ENCODE measurements around the gene FBXL19.
"Not testable (repeated sequence)": the region's sequence is repeated elsewhere in the genome, so short reads cannot be mapped to it uniquely, and the experiment has no call there.

FBXL19 gene, protein sequence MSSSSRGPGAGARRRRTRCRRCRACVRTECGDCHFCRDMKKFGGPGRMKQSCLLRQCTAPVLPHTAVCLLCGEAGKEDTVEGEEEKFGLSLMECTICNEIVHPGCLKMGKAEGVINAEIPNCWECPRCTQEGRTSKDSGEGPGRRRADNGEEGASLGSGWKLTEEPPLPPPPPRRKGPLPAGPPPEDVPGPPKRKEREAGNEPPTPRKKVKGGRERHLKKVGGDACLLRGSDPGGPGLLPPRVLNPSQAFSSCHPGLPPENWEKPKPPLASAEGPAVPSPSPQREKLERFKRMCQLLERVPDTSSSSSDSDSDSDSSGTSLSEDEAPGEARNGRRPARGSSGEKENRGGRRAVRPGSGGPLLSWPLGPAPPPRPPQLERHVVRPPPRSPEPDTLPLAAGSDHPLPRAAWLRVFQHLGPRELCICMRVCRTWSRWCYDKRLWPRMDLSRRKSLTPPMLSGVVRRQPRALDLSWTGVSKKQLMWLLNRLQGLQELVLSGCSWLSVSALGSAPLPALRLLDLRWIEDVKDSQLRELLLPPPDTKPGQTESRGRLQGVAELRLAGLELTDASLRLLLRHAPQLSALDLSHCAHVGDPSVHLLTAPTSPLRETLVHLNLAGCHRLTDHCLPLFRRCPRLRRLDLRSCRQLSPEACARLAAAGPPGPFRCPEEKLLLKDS

DNA sequence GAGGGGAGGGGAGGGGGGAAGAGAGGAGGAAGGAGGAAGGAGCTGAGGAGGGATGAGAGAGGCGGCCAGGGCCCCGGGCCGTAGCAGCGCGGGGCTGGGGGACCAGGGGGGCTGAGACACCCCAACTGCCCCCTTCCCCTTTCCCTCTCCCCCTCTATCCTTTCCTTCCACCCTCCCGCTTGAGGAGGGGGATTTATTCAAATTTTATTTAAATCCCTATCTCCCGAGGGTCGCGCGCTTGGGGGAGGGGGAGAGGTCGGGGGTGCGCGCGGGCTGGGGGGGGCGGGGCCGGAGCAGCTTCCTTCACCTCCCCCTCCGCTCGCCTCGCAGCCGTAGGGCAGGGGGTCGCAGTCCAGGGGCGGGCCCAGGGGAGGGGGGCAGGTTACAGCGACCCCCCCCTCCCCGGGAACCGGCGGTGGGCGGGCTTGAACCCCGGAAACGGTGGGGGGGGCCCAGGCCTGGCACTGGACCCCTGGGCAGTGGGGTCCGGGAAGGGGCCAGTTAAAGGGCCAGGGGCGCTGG is at the start of gene FBXL19:
FBXL19 (plus strand) TSS at position 19 of the 522 bp plus-strand sequence. CDS start 2,183 bp downstream, outside the sequence.
- DNase-seq (ENCODE audit: low read depth), result no peak

DNA sequence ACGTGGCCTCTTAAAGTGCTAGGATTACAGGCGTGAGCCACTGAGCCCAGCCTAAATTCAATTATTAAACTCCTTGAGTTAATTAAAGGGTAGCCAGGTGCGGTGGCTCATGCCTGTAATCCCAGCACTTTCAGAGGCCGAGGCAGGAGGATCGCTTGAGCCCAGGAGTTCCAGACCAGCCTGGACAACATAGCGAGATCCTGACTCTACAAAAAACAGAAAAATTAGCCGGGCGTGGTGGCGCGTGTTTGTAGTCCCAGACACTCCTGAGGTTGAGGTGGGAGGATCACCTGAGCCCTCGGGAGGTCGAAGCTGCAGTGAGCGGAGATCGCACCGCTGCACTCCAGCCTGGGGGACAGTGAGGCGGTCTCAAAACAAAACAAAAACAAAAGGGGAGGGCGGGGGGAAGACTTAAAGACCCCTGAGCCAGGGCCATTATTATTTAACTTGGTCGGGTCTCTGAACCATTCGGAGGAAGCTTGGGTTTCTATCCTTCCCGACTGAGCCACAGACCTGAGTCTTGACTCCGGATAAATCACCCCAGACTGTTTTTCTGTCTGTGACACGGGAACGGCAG is 49.0 kb upstream of the FBXL19 start:
- DNase-seq (ENCODE audit: low read depth), result no peak

DNA sequence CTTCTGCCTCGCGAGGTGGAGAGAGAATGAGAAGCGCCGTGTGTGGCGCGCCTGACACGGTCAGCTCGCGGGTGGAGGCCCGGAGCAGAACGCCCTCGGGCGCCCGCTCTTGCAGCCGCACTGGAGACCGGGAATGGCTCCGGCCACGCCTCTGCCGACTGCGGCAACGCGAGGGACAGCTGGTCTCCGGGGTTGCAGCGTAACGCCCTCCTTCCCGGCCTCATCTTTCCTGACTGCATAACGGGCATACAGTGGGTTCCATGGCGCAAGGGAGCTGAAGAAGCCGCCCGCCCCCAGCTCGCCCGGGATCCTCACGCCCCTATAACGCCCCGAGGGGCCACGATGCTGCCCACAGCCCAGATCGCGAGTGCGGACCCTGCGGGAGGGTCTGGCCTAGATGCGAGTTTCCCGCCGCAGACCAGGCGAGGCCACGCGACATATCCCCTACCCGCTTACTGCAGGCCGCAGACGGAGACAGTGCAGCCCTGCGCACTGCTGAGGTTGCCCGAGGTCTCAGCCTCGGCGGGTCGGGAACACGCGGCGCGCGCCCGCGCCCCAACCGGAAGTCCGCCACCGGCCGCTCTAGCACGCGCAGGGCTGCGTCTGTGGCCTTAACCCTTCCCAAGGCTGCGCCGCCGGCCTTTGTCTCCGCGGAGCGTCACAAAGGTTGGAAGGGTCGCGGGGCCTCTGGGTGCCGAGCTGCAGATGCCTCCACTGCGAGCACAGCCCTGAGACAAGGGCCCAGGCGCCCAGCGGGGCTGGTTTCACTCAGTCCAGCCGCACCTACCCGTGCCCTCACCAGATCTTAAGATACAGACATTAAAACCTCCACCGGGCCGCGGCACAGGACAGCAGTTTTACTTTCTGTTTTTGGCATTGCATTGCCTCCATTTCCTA is 48.3 kb upstream of the FBXL19 start:
- DNase-seq (ENCODE audit: low read depth), result peak; percentile 69

DNA sequence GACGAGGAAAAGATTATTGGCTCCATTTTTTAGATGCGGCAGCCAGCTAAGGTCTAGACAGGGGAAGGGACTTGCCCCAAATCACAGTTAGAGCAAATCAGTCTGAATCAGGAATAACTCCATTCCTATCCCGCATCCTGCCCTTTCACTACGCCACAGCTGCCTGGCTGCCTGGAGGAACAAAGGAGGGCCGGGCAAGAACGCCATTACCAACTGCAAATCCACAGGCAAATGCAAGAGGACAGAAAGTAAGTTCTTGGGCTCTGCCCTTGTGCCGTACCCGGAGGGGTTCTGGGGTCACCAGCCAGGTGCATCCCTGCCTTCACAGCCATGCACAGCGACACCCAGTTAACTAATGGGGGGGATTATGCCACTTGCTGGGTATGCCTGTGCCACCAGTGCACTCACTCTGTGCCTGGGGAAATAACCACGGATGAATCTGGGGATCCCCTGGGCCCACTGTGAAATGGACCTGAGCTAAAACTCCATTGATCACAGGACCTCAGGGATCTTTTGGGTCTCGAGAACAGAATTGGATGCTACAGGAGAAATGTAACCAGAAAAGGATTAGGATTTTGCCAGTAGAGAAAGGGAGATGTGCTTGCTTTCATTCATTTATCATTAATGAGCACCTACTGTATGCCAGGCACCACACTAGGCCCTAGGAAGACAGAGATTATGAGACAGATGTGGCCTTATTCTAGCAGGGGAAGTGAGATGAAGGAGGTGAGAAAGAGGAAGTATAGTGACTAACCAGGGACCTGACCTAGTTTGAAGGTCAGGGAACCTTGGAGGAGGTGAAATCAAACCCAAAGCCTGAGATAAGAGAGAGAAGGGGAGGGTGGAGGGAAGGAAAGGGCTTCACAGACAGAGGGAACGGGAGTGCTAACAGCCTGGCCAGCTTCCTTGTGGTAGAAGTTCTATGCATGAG is 47.2 kb upstream of the FBXL19 start:
- DNase-seq (ENCODE audit: low read depth), result no peak

DNA sequence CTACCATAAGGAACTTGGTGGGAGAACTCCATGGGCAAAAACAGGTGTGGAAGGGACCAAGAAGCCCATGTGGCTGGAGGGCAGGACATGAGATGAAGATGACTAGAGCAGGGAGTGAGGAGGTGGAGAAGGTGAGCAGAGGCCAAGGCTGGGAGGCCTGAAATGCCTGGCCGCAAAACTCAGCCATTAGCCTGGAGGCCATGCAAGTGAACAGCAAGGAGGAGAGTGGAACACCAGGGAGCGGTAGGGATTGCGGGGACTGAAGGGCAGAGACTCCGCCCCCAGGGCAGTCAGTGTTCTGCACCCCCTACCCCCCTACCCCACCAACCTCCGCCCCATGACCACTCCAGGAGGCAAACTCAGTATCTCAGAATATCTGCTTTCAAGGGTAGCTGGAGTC is 46.5 kb upstream of the FBXL19 start:
- no peak for DNase-seq (ENCODE audit: low read depth)

DNA sequence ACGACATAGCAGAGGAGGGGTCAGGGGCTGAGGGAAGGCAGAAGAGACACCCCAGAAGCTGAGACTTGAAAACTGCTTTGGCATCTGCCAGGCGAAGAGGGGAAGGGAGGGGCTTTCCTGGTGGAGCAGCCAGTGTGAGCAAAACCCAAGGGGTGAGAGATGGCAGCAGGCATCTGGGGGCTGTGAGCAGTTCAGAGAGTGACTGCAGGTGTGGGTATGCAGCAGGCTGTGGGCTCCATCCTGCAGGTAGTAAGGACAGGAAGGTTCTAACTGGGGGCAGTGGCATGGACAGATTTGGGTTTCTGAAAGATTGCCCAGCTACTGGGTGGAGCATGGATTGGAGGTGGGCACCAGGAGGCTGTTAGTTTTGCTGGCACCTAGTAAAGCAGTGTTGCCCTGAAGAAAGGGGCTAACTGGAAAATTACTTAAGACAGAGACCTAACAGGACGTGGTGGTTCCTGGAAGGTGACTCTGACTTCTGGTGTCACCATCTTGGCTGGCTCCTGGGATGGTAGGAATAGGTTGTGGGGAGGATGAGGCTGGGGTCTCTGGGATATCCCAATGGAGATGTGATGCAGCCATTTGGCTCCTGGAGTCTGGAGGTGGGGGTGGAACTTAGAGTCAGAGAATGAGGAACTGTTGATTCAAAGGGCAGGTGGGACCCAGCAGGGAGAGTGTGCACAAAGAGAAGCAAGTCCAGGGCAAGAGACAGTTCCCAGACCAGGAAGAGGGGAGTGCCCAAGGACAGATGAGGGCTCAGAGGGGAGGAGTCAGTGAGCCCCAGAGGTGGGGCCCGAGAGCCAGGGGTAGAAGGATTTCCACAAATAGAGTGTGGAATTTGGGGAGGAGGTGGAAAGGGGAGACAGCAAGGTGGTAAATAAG is 40.7 kb upstream of the FBXL19 start:
- no peak for DNase-seq (ENCODE audit: low read depth)

DNA sequence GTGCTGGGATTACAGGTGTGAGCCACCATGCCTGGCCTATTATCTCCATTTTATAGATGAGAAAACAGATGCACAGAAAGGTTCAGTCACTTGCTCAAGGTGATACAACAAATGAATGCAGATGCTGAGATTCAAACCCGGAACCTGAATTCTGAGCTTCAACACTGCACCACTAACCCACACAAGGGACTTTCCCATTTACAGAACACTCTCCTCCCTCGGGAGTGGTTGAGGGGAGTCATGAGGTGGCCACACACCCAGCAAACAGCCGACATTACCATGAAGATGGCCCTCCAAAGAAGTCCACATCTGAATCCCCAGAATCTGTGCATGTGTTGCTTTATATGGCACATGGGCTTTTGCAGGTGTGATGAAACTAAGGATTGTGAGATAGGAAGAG is 38.6 kb upstream of the FBXL19 start:
- no peak for DNase-seq (ENCODE audit: low read depth)

DNA sequence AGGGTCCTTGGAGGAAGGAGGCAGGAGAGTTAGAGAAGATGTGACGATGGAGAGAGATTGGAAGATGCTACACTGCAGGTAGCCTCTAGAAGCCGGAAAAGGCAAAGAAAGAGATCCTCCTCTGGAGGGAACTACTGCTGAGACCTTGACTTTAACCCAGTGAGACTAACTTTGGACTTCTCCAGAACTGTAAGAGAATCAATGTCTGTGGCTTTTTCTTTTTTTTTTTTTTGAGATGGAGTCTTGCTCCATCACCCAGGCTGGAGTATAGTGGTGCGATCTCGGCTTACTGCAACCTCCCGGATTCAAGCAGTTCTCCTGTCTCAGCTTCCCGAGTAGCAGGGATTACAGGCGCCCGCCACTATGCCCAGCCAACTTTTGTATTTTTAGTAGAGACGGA is 38.2 kb upstream of the FBXL19 start:
- no peak for DNase-seq (ENCODE audit: low read depth)

DNA sequence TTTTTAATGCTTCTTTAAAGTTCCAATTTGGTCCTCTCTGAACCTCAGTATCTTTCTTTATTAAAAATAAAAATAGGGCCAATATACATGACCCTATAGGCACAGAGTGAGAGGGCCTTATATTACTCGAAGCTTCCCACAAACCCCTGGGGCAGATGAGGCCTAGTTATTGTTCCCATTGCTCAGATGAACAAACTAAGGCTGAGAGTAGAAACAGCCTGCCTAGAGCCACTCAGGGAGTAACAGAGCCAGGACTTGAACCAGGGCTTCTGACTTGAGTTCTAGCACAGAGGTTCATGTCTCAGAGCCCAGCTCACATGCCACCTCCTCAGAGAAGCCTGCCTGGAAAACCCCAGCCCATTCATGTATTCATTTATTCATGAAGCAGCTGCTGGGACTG is 37.2 kb upstream of the FBXL19 start:
- DNase-seq (ENCODE audit: low read depth), result no peak

DNA sequence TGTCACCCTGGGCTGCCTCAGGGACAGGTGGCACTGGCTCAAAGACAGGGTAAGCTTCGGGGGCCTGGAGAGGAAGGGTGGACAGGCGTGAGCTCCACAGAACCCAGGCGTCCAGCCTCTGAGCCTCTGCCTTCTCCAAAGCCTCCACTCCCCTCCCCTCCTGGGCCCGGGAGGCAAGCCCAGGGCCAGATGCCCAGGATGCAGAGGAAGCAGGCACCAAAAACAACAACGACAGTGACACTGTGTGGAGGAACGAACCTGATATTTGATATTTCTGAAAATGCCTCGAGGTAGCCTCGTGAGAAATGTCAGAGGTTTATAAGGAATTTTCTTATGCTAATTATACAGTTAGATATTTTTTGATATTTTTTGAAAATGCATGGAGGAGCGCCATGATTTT is 35.4 kb upstream of the FBXL19 start:
- DNase-seq (ENCODE audit: low read depth), result no peak

DNA sequence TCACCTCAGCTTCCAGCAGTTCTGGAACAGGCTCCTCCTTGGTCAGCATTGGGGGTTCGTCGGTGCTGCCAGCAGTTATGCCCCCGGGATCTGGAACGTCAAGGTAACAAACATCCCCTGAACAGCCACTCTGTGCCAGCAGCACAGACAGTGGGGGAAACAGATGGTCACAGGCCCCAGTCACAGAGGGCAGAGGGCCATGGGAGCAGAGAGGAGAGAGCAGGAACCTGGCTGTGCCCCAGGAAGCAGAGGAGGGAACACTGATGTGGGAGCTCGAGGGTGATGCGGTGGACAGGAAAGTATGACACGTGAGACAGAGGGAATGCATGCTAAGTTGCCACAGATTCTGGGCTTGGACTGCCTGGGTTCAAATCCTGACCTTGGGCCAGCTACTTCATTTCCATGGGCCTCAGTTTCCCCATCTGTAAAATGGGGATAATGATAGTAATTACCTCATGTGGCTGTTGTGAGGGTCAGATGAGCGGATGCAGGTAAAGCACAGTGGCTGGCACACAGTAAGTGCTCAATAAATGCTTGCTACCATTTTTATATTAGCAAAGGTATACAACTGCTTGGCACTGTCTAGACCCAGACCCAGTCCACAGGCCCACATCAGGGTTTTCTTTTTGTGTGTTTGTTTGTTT is 34.4 kb upstream of the FBXL19 start:
- DNase-seq (ENCODE audit: low read depth), result no peak

DNA sequence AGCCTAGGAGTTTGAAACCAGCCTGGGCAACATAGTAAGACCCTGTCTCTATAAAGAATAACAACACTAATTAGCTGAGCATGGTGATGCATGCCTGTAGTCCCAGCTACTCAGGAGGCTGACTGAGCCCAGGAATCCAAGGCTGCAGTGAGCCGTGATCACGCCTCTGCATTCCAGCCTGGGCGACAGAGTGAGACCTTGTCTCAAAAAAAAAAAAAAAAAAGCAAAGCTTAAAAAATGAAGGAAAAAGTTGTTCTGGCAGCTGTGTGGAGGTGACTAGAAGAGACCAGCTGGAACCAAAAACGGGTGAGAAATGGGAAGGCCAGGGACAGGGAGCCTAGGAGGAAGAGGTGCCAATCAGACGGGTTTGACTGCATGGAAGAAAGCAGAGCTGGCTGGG is 33.7 kb upstream of the FBXL19 start:
- DNase-seq (ENCODE audit: low read depth), result no peak

DNA sequence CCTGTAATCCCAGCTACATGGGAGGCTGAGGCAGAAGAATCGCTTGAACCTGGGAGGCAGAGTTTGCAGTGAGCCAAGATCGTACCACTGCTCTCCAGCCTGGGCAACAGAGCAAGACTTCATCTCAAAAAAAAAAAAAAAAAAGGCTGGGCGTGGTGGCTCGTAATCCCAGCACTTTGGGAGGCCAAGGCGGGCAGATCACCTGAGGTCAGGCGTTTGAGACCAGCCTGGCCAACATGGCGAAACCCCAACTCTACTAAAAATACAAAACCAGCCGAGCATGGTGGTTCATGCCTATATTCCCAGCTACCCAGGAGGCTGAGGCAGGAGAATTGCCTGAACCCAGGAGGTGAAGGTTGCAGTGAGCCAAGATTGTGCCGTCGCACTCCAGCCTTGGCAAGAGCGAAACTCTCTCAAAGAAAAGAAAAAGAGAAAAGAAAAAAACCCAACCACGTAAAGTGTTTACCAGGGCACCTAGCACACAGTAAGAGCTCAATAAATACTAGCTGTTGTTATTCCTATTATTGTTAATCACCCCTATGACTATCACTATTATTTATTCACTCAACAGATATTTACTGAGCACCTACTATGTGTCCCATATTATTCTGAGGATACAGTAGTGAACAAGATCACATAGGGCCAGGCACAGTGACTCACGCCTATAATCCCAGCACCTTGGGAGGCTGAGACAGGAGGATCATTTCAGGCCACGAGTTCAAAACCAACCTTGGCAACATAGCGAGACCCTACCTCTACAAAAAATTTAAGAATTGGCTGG is 32.1 kb upstream of the FBXL19 start:
- DNase-seq (ENCODE audit: low read depth), result not testable (repeated sequence)

DNA sequence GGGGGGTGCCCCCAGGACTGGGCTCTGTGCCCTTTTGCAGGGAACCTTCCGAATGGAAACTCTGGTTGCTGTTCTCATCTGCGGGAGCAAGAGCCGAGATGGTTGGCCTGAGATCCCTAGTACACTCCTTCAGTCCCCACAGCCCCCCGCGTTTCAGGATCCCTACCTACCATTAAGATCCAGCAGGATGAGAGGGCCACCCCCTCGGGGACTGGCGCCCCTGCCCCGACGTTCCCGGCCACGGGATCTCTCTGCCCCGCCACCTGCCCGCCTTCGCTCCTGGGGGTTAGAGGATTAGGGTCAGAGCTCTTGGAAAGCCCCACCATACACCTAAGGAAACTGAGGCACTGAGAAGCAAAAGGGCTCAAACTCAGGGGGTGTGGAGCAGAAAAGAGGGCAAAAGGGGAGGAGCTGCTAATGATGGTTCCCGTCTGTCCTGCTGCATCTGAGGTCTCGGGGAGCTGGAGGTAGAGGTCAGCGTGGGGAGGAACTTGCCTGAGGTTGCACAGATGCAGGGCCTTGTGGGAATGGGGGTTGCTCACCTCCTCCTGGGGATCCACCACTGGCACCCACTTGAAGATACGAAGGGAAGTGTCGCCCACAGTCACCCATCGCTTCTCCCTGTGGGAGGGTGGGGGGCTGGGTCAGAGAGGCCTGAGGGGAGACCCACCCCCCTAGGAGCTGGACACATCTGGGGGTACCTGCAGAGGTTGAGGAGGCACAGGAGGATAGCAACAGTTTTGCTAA is 30.5 kb upstream of the FBXL19 start:
- no peak for DNase-seq (ENCODE audit: low read depth)

DNA sequence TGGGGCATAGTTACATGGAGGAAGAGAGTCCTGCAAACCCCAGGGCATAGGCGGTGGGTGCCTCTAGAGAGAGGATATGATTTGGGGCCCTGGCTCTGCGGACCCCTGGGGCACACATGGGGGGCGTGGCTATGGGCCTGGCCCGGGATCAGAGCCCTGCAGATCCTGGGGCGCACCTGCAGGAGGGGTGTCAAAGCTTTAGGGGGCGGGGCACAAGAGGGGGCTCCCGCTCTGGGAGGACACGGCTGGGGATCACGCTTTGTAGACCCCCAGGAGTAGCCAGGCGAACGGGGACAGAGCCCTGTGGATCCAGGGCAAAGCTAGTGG is 30.0 kb upstream of the FBXL19 start:
- no peak for DNase-seq (ENCODE audit: low read depth)

DNA sequence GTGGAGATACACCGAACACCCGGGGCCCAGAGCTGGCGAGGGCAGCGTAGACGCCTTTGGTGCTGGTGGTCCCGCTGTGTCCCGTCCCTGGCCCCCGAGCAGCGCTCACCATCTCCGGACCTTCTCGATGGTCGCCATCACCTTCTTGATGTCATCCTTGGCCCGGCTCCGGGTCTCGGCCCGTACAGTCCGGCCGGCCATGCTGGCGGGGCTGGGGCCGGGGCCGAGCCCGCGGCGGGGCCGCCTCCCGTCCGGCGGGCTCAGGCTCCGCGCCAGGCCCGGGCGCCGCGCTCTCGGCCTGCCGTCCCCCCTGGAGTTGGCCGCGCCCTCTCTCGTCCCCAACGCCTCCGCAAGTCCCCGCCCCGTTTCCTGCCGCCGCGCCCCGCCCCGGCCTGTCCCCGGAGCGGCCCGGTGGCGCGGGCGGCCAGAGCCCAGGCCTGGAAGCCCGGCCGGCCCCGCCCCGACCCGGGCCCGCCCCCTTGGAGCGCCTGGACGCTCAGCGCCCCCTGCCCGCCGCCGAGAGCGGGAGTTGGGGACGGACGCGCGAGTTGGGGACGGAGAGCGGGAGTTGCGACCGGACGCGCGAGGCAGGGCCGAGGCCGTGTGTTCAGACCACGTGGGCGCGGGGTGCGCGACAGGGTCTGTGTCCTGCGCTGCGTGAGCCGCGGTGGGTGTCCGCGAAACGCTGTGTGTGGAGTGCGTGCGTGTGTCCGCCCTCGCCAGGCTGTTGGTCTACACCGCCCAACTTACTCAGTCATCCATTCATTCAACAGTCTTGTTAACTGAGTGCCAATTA is 29.4 kb upstream of the FBXL19 start, which contains the start of gene BCL7C:
BCL7C (minus strand) TSS at position 334 of the 796 bp plus-strand sequence; CDS start at position 201, 133 bp downstream.
- peak; percentile 58 for DNase-seq (ENCODE audit: low read depth)

Data from stimulated activated CD8-positive, alpha-beta memory T cell treated with anti-CD3 and anti-CD28 coated beads, Interleukin-15, amount 100 ng/mL, for 1 hour (primary cell).